ENCODE results near the gene C15orf39.

Gene C15orf39

DNA sequence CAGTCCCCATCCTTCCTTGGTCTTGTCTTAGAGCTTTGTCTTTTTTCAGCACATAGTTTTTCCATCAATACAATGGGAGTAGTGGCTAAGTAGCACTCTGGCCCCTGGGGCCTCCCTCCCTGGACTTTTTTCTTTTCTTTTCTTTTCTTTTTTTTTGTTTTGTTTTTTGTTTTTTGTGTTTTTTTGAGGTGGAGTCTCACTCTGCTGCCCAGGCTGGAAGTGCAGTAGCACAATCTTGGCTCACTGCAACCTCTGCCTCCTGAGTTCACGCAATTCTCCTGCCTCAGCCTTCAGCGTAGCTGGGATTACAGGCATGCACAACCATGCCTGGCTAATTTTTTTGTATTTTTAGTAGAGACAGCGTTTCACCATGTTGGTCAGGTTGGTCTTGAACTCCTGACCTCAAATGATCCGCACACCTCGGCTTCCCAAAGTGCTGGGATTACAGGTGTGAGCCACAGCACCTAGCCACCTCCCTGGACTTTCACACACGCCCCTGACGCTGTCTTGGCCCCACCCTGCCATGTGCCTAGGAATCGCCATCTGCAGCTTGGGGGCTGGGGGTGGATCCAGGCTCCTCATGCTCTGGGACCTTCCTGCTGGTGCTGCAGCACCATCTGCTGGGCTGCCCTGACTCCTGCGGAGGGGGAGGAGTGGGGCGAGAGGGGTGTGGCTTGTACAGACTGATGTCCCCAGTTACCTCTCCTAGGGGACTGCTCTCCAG lies 2.8 kb downstream of the C15orf39 start:
- peak overlapping the region; percentile 67 for H3K4me3 Mint-ChIP-seq
- peaks cover 5% of the 10 kb centered on the region for H3K36me3 Mint-ChIP-seq (ENCODE audit: low read depth)
- H3K4me1 Mint-ChIP-seq: peaks cover 37% of the 10 kb centered on the region
- H3K9me3 Mint-ChIP-seq: no peaks in the 10 kb centered on the region
- no peak overlapping the region for H3K27ac Mint-ChIP-seq
- H3K27me3 Mint-ChIP-seq (ENCODE audit: low read depth, poor library complexity): peaks cover 30% of the 10 kb centered on the region
- TF ChIP-seq, protein P1, sequence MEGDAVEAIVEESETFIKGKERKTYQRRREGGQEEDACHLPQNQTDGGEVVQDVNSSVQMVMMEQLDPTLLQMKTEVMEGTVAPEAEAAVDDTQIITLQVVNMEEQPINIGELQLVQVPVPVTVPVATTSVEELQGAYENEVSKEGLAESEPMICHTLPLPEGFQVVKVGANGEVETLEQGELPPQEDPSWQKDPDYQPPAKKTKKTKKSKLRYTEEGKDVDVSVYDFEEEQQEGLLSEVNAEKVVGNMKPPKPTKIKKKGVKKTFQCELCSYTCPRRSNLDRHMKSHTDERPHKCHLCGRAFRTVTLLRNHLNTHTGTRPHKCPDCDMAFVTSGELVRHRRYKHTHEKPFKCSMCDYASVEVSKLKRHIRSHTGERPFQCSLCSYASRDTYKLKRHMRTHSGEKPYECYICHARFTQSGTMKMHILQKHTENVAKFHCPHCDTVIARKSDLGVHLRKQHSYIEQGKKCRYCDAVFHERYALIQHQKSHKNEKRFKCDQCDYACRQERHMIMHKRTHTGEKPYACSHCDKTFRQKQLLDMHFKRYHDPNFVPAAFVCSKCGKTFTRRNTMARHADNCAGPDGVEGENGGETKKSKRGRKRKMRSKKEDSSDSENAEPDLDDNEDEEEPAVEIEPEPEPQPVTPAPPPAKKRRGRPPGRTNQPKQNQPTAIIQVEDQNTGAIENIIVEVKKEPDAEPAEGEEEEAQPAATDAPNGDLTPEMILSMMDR (IDR thresholded peaks at IDR 0.05): peak; percentile 75
- peak; percentile 88 for DNase-seq

DNA sequence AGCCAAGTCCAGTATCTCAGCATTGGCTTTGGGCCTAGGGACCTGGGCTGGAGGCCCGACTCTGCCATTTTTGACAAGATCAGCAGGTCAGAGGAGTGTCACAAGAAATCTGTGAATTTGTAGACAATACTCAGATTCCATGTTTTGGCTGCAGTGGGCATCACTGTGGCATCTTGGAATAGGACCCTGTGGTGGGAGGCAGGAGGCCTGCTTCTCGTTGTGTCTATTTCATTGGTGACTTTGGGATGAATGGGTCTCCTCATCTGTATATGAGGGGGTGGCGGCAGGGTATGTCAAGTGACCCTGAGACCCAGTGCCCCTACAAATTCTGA lies 3.3 kb downstream of the C15orf39 start:
- H3K4me1 Mint-ChIP-seq: peaks cover 32% of the 10 kb centered on the region
- no peaks in the 10 kb centered on the region for H3K9me3 Mint-ChIP-seq
- DNase-seq: no peak
- H3K36me3 Mint-ChIP-seq (ENCODE audit: low read depth): peaks cover 5% of the 10 kb centered on the region
- H3K27ac Mint-ChIP-seq: no peak overlapping the region
- no peak overlapping the region for H3K4me3 Mint-ChIP-seq
- TF ChIP-seq, protein P1 (IDR thresholded peaks at IDR 0.05): peak; percentile 38
- peaks cover 24% of the 10 kb centered on the region for H3K27me3 Mint-ChIP-seq (ENCODE audit: low read depth, poor library complexity)

DNA sequence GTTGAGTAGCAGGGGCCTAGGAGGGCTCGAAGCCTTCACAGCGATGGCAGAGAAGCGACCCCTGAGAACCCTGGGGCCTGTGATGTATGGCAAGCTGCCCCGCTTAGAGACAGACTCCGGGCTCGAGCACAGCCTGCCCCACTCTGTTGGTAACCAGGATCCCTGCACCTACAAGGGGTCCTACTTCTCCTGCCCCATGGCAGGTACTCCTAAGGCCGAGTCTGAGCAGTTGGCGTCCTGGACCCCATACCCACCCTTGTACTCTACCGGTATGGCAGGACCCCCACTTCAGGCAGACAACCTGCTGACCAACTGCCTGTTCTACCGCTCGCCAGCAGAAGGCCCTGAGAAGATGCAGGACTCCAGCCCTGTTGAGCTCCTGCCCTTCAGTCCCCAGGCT lies 4.3 kb downstream of the C15orf39 start:
- Mint-ChIP-seq H3K4me3 (no peak overlapping the region), H3K27me3 (ENCODE audit: low read depth, poor library complexity) (peaks cover 15% of the 10 kb centered on the region), H3K27ac (no peak overlapping the region), H3K4me1 (peaks cover 22% of the 10 kb centered on the region), H3K36me3 (ENCODE audit: low read depth) (peaks cover 5% of the 10 kb centered on the region), H3K9me3 (no peaks in the 10 kb centered on the region)
- TF ChIP-seq, protein P1 (IDR thresholded peaks at IDR 0.05): no peak
- no peak for DNase-seq

DNA sequence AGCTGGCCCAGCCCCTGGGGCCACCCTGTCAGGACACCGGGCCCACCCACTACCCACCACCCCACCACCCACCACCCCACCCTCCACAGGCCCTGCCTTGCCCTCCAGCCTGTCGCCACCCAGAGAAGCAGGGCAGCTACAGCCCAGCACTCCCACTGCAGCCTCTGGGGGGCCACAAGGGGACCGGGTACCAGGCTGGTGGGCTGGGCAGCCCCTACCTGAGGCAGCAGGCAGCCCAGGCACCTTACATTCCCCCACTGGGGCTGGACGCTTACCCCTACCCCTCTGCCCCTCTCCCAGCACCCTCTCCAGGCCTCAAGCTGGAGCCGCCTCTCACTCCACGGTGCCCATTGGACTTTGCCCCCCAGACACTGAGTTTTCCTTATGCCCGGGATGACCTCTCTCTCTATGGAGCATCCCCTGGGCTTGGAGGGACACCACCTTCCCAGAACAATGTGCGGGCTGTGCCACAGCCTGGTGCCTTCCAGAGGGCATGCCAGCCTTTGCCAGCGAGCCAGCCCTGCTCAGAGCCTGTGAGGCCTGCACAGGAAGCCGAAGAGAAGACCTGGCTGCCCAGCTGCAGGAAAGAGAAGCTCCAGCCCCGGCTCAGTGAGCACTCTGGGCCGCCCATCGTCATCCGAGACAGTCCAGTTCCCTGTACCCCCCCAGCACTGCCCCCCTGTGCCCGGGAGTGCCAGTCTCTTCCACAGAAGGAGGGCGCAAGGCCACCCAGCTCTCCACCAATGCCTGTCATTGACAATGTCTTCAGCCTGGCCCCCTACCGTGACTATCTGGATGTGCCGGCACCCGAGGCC lies 5.3 kb downstream of the C15orf39 start:
- DNase-seq: no peak
- H3K27ac Mint-ChIP-seq: no peak overlapping the region

DNA sequence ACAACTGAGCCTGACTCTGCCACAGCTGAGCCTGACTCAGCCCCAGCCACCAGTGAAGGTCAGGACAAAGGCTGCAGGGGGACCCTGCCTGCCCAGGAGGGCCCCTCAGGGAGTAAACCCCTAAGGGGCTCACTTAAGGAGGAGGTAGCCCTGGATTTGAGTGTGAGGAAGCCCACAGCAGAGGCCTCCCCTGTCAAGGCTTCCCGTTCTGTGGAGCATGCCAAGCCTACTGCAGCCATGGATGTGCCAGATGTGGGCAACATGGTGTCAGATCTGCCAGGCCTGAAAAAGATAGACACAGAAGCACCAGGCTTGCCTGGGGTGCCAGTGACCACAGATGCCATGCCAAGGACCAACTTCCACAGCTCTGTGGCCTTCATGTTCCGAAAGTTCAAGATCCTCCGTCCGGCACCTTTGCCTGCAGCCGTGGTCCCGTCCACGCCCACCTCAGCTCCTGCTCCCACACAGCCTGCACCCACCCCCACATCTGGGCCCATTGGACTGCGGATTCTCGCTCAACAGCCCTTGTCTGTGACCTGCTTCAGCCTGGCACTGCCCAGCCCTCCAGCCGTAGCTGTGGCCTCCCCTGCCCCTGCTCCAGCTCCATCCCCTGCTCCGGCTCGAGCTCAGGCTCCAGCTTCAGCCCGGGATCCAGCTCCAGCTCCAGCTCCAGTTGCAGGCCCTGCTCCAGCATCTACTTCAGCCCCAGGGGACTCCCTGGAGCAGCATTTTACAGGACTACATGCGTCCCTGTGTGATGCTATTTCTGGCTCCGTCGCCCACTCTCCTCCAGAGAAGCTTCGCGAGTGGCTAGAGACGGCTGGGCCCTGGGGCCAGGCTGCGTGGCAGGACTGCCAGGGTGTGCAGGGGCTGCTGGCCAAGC lies 6.2 kb downstream of the C15orf39 start:
- Mint-ChIP-seq H3K36me3 (ENCODE audit: low read depth) (peaks cover 9% of the 10 kb centered on the region), H3K4me3 (no peak overlapping the region), H3K27ac (no peak overlapping the region), H3K4me1 (peaks cover 17% of the 10 kb centered on the region), H3K27me3 (ENCODE audit: low read depth, poor library complexity) (peaks cover 7% of the 10 kb centered on the region), H3K9me3 (no peaks in the 10 kb centered on the region)
- no peak for DNase-seq
- TF ChIP-seq, protein P1 (IDR thresholded peaks at IDR 0.05): no peak

More for the DNA sequence above, 5.3 kb downstream of the C15orf39 start:
- Mint-ChIP-seq H3K9me3 (no peaks in the 10 kb centered on the region), H3K27me3 (ENCODE audit: low read depth, poor library complexity) (peaks cover 9% of the 10 kb centered on the region), H3K4me3 (no peak overlapping the region), H3K36me3 (ENCODE audit: low read depth) (peaks cover 9% of the 10 kb centered on the region), H3K4me1 (peaks cover 17% of the 10 kb centered on the region)
- TF ChIP-seq, protein P1 (IDR thresholded peaks at IDR 0.05): no peak
